ENCODE results near the gene SLC35F3.
"Not testable (repeated sequence)": the region's sequence is repeated elsewhere in the genome, so short reads cannot be mapped to it uniquely, and the experiment has no call there.

GRCh38 chr1:234247746-234248145, 343.3 kb downstream of the SLC35F3 start:
- not testable (repeated sequence) for TF ChIP-seq CTCF (conservative IDR thresholded peaks at IDR 0.05; ENCODE audit: low read depth, low read length); EZH2 (IDR thresholded peaks at IDR 0.05; ENCODE audit: borderline replicate concordance, low read depth, low read length, poor library complexity, severe bottlenecking)
